Gastrocnemius medialis (tissue), 4 donors: ENCODE measurements around the gene IKZF4. TPM values are rescaled to one million over a fixed set of nuclear protein-coding genes. Genes with fewer than 3 reads are reported as not detected.

Experiments
- ATAC-seq, 2 donors: fragments of 150-250 bp; one replicate each; pipeline ENCODE4 v1.9.1; 2016
- DNase-seq, 2 donors: peaks; one replicate each; pipeline ENCODE4 v3.0.0-alpha.2; 2019
- H3K27ac ChIP-seq, 4 donors: fragments of 200-600 bp; sonication (generic); 1 replicate in 1 of 4; 2 replicates in 3 of 4; pipeline ENCODE4 v1.5.1; 2016 to 2018; ENCODE audit warnings: mild to moderate bottlenecking in 2 of 4, moderate library complexity in 1 of 4
- H3K27me3 ChIP-seq, 3 donors: fragments of 200-600 bp; sonication (generic) in 2 of 3; 1 replicate in 1 of 3; 2 replicates in 2 of 3; pipeline versions ENCODE4 v1.5.1 to v1.6.0; 2016 to 2019; ENCODE audit warnings: mild to moderate bottlenecking in 1 of 3, moderate library complexity in 1 of 3
- H3K36me3 ChIP-seq, 2 donors: fragments of 200-600 bp; sonication (generic) in 1 of 2; one replicate each; pipeline ENCODE4 v1.5.1; 2017 to 2018
- H3K4me1 ChIP-seq, 2 donors: fragments of 200-600 bp; sonication (generic) in 1 of 2; one replicate each; pipeline ENCODE4 v1.5.1; 2016 to 2017; ENCODE audit warnings: mild to moderate bottlenecking in 2 of 2
- H3K4me3 ChIP-seq, 4 donors: fragments of 200-600 bp; sonication (generic) in 3 of 4; 1 replicate in 1 of 4; 2 replicates in 3 of 4; pipeline ENCODE4 v1.5.1; 2016 to 2019; ENCODE audit warnings: mild to moderate bottlenecking in 2 of 4
- H3K9me3 ChIP-seq, 3 donors: fragments of 200-600 bp; sonication (generic) in 2 of 3; 1 replicate in 1 of 3; 2 replicates in 2 of 3; pipeline ENCODE4 v1.5.1; 2016 to 2019
- CTCF ChIP-seq, 5 experiments: fragments of 450-650 bp in 3 of 5; fragments of 200-600 bp in 2 of 5; sonication (generic) in 2 of 5; IDR thresholded peaks in 4 of 5; conservative IDR thresholded peaks in 1 of 5; 1 replicate in 4 of 5; 2 replicates in 1 of 5; pipeline ENCODE4 v1.5.1; 2016 to 2019; ENCODE audit warnings: antibody characterized with exemption in 5 of 5, mild to moderate bottlenecking in 3 of 5, moderate library complexity in 3 of 5
- POLR2A ChIP-seq, 2 donors: fragments of 450-650 bp; IDR thresholded peaks; one replicate each; pipeline ENCODE4 v1.6.1; 2017; ENCODE audit warnings: antibody characterized with exemption in 2 of 2, mild to moderate bottlenecking in 2 of 2, moderate library complexity in 2 of 2
- in situ Hi-C, 4 donors: fragments of 200-750 bp; cut with MboI; loops; one replicate each; pipeline versions ENCODE4 v1.15.0 to v1.8.0; 2017; ENCODE audit warnings: low sequenced_read_pairs in 4 of 4
- intact Hi-C: fragments of 100-400 bp; cut with DNase I; formaldehyde crosslinking; loops from one replicate; pipeline ENCODE4 v1.15.1; 2023; ENCODE audit warnings: low total_unique reads
- total RNA-seq, 4 donors: library from RNA; depleted of rRNA; stranded (reverse); fragments of >200 nt; gene quantifications; one replicate each; pipeline versions ENCODE4 v1.1.0 to v1.2.3, GENCODE V29; 2016

IKZF4 gene
- total RNA-seq, 4 donors from 2014 or later: 4.0 to 6.3 (median 5.6) TPM

- no peak for DNase-seq
- Histone ChIP-seq H3K4me1 (peaks cover 7 to 10% of the 10 kb centered on the region in 2 donors), H3K4me3 (no peak overlapping the region), H3K27ac (no peak overlapping the region), H3K36me3 (peaks cover 0 to 8% of the 10 kb centered on the region in 2 donors), H3K27me3 (no peaks in the 10 kb centered on the region), H3K9me3 (no peaks in the 10 kb centered on the region)
- in situ Hi-C loops: no loop called here
- intact Hi-C loops: no loop called here
- no peak for ATAC-seq
- TF ChIP-seq POLR2A (IDR thresholded peaks at IDR 0.05): no peak
- no peak for TF ChIP-seq CTCF (IDR thresholded peaks at IDR 0.05 in 4 of 5, conservative IDR thresholded peaks at IDR 0.05 in 1 of 5)
Observed at GRCh38 chr12:56004211-56004610, 16.6 kb upstream of the IKZF4 start.

- ATAC-seq: peak; percentile 66 to 71
- intact Hi-C loops: loop anchor here (1.0 kb wide), 1 partner anchor 11 kb away; the partner anchor contains the start of gene SUOX
- H3K9me3 ChIP-seq: no peaks in the 10 kb centered on the region
Observed at GRCh38 chr12:56007564-56008559, 13.0 kb upstream of the IKZF4 start.

GRCh38 chr12:56010111-56010570 is 10.7 kb upstream of the IKZF4 start:
- in situ Hi-C loops: no loop called here

More at GRCh38 chr12:56007564-56008559, 13.0 kb upstream of the IKZF4 start:
- Histone ChIP-seq H3K27me3 (no peaks in the 10 kb centered on the region), H3K36me3 (no peaks in the 10 kb centered on the region), H3K27ac (peak overlapping the region; percentile 86 to 98 (median 96)), H3K4me1 (peaks cover 7 to 10% of the 10 kb centered on the region in 2 donors), H3K4me3 (peak overlapping the region; percentile 89 to 99 (median 95))
- DNase-seq: peak in 1 of 2 donors; percentile 35
- in situ Hi-C loops: no loop called here
- TF ChIP-seq CTCF (IDR thresholded peaks at IDR 0.05 in 4 of 5, conservative IDR thresholded peaks at IDR 0.05 in 1 of 5) (no peak), POLR2A (IDR thresholded peaks at IDR 0.05) (no peak)

GRCh38 chr12:56011509-56012090 is 9.2 kb upstream of the IKZF4 start:
- intact Hi-C loops (no loop called here), in situ Hi-C loops (no loop called here)
- Histone ChIP-seq H3K36me3 (no peaks in the 10 kb centered on the region), H3K27me3 (no peaks in the 10 kb centered on the region), H3K4me3 (no peak overlapping the region), H3K9me3 (no peaks in the 10 kb centered on the region), H3K27ac (no peak overlapping the region), H3K4me1 (peaks cover 7 to 10% of the 10 kb centered on the region in 2 donors)
- ATAC-seq (no peak), DNase-seq (no peak)
- TF ChIP-seq POLR2A (IDR thresholded peaks at IDR 0.05) (no peak), CTCF (IDR thresholded peaks at IDR 0.05 in 4 of 5, conservative IDR thresholded peaks at IDR 0.05 in 1 of 5) (no peak)

More at GRCh38 chr12:56010111-56010570, 10.7 kb upstream of the IKZF4 start:
- H3K9me3 ChIP-seq: no peaks in the 10 kb centered on the region
- no peaks in the 10 kb centered on the region for H3K36me3 ChIP-seq
- TF ChIP-seq CTCF (IDR thresholded peaks at IDR 0.05 in 4 of 5, conservative IDR thresholded peaks at IDR 0.05 in 1 of 5) (no peak), POLR2A (IDR thresholded peaks at IDR 0.05) (no peak)
- H3K27me3 ChIP-seq: no peaks in the 10 kb centered on the region
- ATAC-seq (no peak), DNase-seq (no peak)
- intact Hi-C loops: no loop called here
- H3K27ac ChIP-seq: no peak overlapping the region
- peaks cover 7 to 10% of the 10 kb centered on the region in 2 donors for H3K4me1 ChIP-seq
- H3K4me3 ChIP-seq: no peak overlapping the region
